ENCODE measurements around the gene FDX1. TPM values are rescaled to one million over a fixed set of nuclear protein-coding genes. Genes with fewer than 3 reads are reported as not detected.

Gene FDX1
- total RNA-seq, 1 experiment from 2014 or later, result 9.9 TPM

GRCh38 chr11:110428040-110428439 lies 1.7 kb upstream of the FDX1 start (continued):
- TF ChIP-seq HMGXB4 (CRISPR knock-in tag; IDR thresholded peaks at IDR 0.05) (no peak), PREB (CRISPR knock-in tag; IDR thresholded peaks at IDR 0.05; ENCODE audit: borderline replicate concordance) (no peak), CBFB (CRISPR knock-in tag; IDR thresholded peaks at IDR 0.05; ENCODE audit: low read depth) (no peak), ZMAT4 (CRISPR knock-in tag; IDR thresholded peaks at IDR 0.05) (no peak), OVOL2 (CRISPR knock-in tag; IDR thresholded peaks at IDR 0.05; ENCODE audit: borderline replicate concordance) (no peak), NFATC4 (CRISPR knock-in tag; IDR thresholded peaks at IDR 0.05) (no peak), TCF7 (CRISPR knock-in tag; IDR thresholded peaks at IDR 0.05; ENCODE audit: low read depth) (no peak), NFYB (CRISPR knock-in tag; conservative IDR thresholded peaks at IDR 0.05; ENCODE audit: low read depth) (no peak), ATF3 (CRISPR knock-in tag; conservative IDR thresholded peaks at IDR 0.05) (no peak), SOX15 (CRISPR knock-in tag; IDR thresholded peaks at IDR 0.05) (no peak)

GRCh38 chr11:110428956-110429730 lies 605 bp upstream of the FDX1 start:
- ATAC-seq (no peak), DNase-seq (ENCODE audit: low spot score) (no peak)
- Mint-ChIP-seq H3K9me3 (no peaks in the 10 kb centered on the region), H3K36me3 (no peaks in the 10 kb centered on the region), H3K4me1 (peaks cover 40% of the 10 kb centered on the region), H3K27me3 (ENCODE audit: low read depth) (peaks cover 8% of the 10 kb centered on the region), H3K4me3 (peak overlapping the region; percentile 78), H3K27ac (peak overlapping the region; percentile 45; the same call in 1 of the 2 replicates)
- no peak for TF ChIP-seq AFF4 (CRISPR knock-in tag; IDR thresholded peaks at IDR 0.05; ENCODE audit: borderline replicate concordance)
- POLR2A ChIA-PET, result no interaction called here
- CTCF ChIA-PET, result interaction anchor here (0.7 to 2.2 kb wide), 10 partner anchors 13 to 230 kb away, joined by 3 to 16 read pairs (median 4); partner anchors contain the start of gene RDX

GRCh38 chr11:110430267-110431050 lies 711 bp downstream of the FDX1 start:
- CTCF ChIA-PET, result interaction anchor here (0.9 to 2.2 kb wide), 5 partner anchors 48 to 229 kb away, joined by 3 to 16 read pairs (median 4); partner anchors contain the start of gene RDX
- DNase-seq (ENCODE audit: low spot score) (no peak), ATAC-seq (peak; percentile 61)
- Mint-ChIP-seq H3K27me3 (ENCODE audit: low read depth) (peaks cover 8% of the 10 kb centered on the region), H3K4me3 (peak overlapping the region; percentile 96), H3K4me1 (peaks cover 37% of the 10 kb centered on the region), H3K9me3 (no peaks in the 10 kb centered on the region), H3K36me3 (no peaks in the 10 kb centered on the region), H3K27ac (peak overlapping the region; percentile 94)
- POLR2A ChIA-PET, result no interaction called here
- TF ChIP-seq ATF3 (CRISPR knock-in tag; conservative IDR thresholded peaks at IDR 0.05) (no peak), ATF1 (CRISPR knock-in tag; IDR thresholded peaks at IDR 0.05) (no peak), NFYB (CRISPR knock-in tag; conservative IDR thresholded peaks at IDR 0.05; ENCODE audit: low read depth) (no peak), ZNF317 (CRISPR knock-in tag; IDR thresholded peaks at IDR 0.05; ENCODE audit: borderline replicate concordance, low read depth) (no peak), SP1 (CRISPR knock-in tag; conservative IDR thresholded peaks at IDR 0.05) (no peak), ZBTB43 (CRISPR knock-in tag; IDR thresholded peaks at IDR 0.05) (no peak), NR3C1 (CRISPR knock-in tag; conservative IDR thresholded peaks at IDR 0.05; ENCODE audit: low read depth) (0 out of 2 replicates have a peak, but pooled peaks have one; percentile 65), ZNF512 (CRISPR knock-in tag; IDR thresholded peaks at IDR 0.05; ENCODE audit: borderline replicate concordance) (no peak), NR2C2 (CRISPR knock-in tag; IDR thresholded peaks at IDR 0.05) (no peak), GRHL2 (CRISPR knock-in tag; IDR thresholded peaks at IDR 0.05; ENCODE audit: insufficient replicate concordance, severe bottlenecking) (no peak)

All from WTC11 (cell line).